Immature natural killer cell (primary cell): ENCODE data around the gene MED31. TPM values are rescaled to one million over a fixed set of nuclear protein-coding genes. Genes with fewer than 3 reads are reported as not detected.
"Not testable (repeated sequence)": the region's sequence is repeated elsewhere in the genome, so short reads cannot be mapped to it uniquely, and the experiment has no call there.

Experiments
- DNase-seq, 3 donors: peaks; one replicate each; pipeline ENCODE4 v3.0.0; 2022; ENCODE audit warnings: mixed read lengths in 1 of 3
- H3K27ac Mint-ChIP-seq, 6 donors: one replicate each; pipeline ENCODE4 v1.8.0; 2020; ENCODE audit warnings: mixed read lengths in 6 of 6, mild to moderate bottlenecking in 5 of 6, inconsistent platforms in 4 of 6, moderate library complexity in 3 of 6
- H3K27me3 Mint-ChIP-seq, 3 donors: one replicate each; pipeline ENCODE4 v1.8.0; 2020 to 2021; ENCODE audit warnings: low read depth in 3 of 3, mild to moderate bottlenecking in 3 of 3, mixed read lengths in 3 of 3, moderate library complexity in 3 of 3, inconsistent platforms in 1 of 3
- H3K36me3 Mint-ChIP-seq, 3 donors: one replicate each; pipeline ENCODE4 v1.8.0; 2020; ENCODE audit warnings: mixed read lengths in 3 of 3, inconsistent platforms in 2 of 3, mild to moderate bottlenecking in 2 of 3
- H3K4me1 Mint-ChIP-seq, 2 donors: one replicate each; pipeline ENCODE4 v1.8.0; 2020; ENCODE audit warnings: inconsistent platforms in 2 of 2, mild to moderate bottlenecking in 2 of 2, mixed read lengths in 2 of 2, moderate library complexity in 1 of 2
- H3K4me3 Mint-ChIP-seq, 5 donors: one replicate each; pipeline ENCODE4 v1.8.0; 2020; ENCODE audit warnings: mild to moderate bottlenecking in 5 of 5, mixed read lengths in 5 of 5, inconsistent platforms in 3 of 5, moderate library complexity in 3 of 5
- H3K9me3 Mint-ChIP-seq, 6 donors: one replicate each; pipeline ENCODE4 v1.8.0; 2020; ENCODE audit warnings: mild to moderate bottlenecking in 6 of 6, mixed read lengths in 6 of 6, inconsistent platforms in 4 of 6, moderate library complexity in 3 of 6
- polyA plus RNA-seq, 3 donors: library from polyadenylated mRNA; unstranded; fragments of 300-500 nt; fragmentation: Illumina TruSeq; gene quantifications; one replicate each; pipeline ENCODE4 v1.2.3, GENCODE V29; 2021

The MED31 gene
- polyA plus RNA-seq, 3 donors from 2014 or later = 34.0 to 50.8 (median 34.4) TPM

DNA sequence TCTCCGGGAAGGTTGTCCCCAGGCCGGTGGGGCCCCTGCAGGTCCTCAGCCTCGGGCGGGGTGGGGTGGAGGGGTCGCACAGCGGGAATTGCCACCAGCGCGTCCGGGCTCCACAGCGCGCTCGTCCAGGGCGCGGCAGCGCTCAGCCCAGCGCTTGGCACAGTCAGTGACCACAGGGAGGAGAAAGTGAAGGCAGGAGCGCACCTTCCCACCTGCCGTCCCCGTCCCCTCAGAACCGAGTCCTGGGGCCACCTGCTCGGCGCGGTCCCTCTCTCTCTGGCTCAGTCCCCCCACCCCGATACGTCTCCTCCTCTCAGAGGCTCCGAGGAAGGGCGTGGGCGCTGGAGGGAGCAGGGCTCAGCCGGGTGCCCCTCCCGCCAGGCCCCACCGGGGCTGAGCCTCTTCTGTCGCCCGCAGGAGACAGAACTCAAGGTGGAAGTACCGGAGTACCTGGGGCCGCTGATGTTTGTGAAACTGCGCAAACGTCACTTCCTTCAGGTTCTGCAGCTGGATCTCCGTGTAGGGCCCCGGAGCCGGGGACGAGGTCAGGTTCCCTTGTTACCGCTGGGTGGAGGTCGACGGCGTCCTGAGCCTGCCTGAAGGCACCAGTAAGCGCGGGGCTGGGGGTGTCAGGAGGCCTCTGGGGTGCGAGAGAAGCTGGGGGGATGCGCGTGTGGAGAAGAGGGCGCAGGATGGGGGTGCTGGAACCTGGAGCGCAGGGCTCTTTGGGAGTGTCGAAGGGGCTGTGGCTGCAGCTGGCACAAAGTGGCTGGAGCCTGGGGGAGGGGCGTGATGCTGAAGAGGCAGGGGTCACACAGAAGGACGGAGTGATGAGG, 5.6 kb upstream of the MED31 start:
- not testable (repeated sequence) for DNase-seq, H3K27ac Mint-ChIP-seq, H3K36me3 Mint-ChIP-seq, H3K9me3 Mint-ChIP-seq
- Mint-ChIP-seq H3K4me1 (peaks cover 16 to 23% of the 10 kb centered on the region in 2 donors), H3K27me3 (peaks cover 15 to 41% (median 16%) of the 10 kb centered on the region in 3 donors), H3K4me3 (peak overlapping the region in 4 of 5 donors; percentile 25 to 63 (median 37))

DNA sequence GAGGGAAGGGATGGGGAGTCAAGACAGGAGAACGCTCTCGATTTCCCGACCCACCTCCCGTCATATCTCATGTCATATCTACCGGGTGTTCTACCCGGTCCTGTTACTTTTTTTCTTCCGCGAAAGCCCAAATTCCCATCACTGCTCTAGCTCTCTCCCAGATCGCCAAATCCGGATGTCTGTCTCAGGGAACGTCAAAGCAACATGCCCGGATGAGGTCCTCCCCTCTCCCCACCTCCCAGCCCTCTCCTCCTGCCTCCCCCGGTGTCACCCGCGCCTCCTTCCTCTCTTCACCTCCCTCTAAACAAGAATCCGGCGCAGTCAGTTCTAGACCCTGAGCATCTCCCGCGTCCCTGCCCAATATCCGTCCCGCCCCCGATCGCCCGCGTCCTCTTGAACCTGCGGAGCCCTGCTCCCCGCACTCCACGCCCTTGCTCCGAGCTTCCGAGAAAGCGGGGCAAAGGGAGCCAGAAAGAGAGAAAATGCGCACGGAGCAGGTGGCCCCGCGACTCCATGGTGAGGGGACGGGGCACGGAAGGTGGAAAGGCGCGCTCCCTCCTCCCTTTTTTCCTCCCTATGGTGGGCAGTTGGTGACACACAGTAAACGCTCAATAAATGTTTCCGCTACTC, 4.4 kb upstream of the MED31 start:
- H3K9me3 Mint-ChIP-seq, H3K27ac Mint-ChIP-seq, DNase-seq: not testable (repeated sequence)
- Mint-ChIP-seq H3K4me1 (peaks cover 22 to 30% of the 10 kb centered on the region in 2 donors), H3K27me3 (peaks cover 19 to 42% (median 22%) of the 10 kb centered on the region in 3 donors), H3K36me3 (peaks cover 0 to 10% (median 4%) of the 10 kb centered on the region in 3 donors), H3K4me3 (peak overlapping the region in 2 of 5 donors; percentile 30 to 46)

DNA sequence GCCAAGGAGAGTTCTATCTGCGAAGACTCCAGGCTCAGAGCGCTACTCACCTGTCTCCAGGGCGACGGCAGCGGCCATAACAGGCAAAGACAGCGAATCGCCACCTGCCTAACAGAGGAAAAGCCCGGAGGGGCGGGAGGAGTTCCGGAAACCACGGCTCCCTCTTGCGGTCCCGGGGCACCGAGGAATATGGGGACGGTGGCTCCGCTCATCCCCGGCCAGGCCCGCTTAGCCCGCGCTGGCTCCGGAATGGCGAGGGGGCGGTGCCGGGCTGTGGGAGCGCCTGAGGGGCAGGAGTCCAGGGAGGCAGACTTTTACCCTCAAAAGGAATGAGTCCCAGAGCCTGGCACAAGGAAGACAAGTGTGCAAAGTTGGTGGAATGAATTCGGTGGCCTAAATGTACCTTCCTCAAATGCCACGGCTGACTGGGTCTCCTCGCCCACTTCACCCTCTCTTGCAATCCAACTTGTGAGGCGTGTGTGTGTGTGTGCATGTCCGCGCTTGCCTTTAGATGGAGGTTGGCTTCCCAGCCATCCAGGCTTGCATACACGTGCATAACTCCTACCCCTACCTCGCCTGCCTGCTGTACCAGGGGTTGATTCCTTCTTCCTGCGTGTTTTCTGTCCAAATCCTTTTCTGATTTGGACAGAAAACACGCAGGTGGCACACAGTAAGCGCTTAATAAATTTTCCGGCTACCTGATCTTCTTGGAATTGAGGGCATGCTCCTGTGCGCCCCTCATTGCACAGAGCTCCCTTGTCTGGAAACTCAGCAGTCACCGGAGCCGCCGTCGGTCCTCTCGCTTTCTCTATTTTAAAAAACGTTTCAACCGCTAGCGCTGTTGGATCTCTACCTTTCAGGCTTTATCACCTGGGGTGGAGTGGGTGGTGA, 3.7 kb upstream of the MED31 start:
- Mint-ChIP-seq H3K4me3 (peak overlapping the region in 1 of 5 donors; percentile 30), H3K36me3 (peaks cover 0 to 10% (median 4%) of the 10 kb centered on the region in 3 donors), H3K4me1 (peaks cover 30 to 38% of the 10 kb centered on the region in 2 donors), H3K9me3 (peaks cover 0 to 3% (median 0%) of the 10 kb centered on the region in 6 donors), H3K27me3 (peaks cover 19 to 44% (median 24%) of the 10 kb centered on the region in 3 donors), H3K27ac (no peak overlapping the region)
- no peak for DNase-seq

DNA sequence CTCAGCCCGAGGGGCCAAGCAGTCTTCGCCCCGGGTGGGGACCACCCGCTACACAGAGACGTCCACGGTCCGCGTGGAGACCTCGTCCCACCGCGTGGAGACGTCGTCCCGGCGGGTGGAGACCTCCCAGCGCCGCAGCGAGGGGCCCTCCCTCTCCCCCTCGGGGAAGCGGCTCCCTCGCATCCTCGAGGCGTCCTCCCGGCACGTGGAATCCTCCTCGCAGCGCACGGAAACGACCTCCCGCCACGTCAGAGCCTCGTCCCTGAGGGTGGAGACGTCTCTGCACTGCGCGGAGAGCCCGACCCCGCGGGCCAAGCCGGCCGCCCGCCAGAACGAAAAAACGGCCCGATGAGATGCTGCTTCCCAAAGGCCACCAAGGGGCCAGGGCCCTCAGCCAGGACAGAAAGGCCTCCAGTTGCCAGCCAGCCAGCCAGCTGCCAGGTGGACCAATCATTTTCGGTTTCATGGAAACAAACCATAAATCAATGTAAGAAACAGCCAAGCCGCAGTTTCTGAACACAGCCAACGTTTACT, 581 bp upstream of the MED31 start:
- Mint-ChIP-seq H3K27ac (peak overlapping the region in 4 of 6 donors; percentile 34 to 64 (median 42)), H3K9me3 (peaks cover 0 to 1% (median 0%) of the 10 kb centered on the region in 6 donors), H3K4me1 (peaks cover 43 to 67% of the 10 kb centered on the region in 2 donors), H3K4me3 (peak overlapping the region; percentile 70 to 99 (median 94)), H3K36me3 (peaks cover 7 to 12% (median 9%) of the 10 kb centered on the region in 3 donors), H3K27me3 (peaks cover 14 to 31% (median 19%) of the 10 kb centered on the region in 3 donors)
- peak in 2 of 3 donors; percentile 15 to 42 for DNase-seq

DNA sequence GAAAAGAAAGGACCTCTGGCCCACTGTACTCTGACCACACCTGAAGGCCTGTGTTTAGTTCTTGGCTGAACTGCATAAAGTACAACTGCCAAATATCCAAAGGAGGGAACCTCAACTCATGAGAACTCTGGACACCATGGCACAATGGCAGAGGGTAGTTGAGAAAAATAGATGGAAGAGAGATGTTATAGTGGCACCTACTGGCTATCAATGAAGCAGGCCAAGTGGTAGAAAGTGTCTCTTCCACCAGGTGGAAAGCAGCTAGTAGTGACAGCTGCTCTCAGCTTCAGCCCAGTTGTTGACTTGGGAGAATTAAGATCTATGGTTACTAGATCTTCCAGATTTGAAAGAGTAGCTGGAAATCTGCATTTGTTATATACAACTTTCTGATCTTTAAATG, 3.2 kb downstream of the MED31 start:
- H3K36me3 Mint-ChIP-seq = peaks cover 5 to 32% (median 5%) of the 10 kb centered on the region in 3 donors
- peak overlapping the region in 3 of 6 donors; percentile 22 to 73 (median 26) for H3K27ac Mint-ChIP-seq
- DNase-seq = no peak
- H3K4me3 Mint-ChIP-seq = no peak overlapping the region
- H3K4me1 Mint-ChIP-seq = peaks cover 39 to 70% of the 10 kb centered on the region in 2 donors
- peaks cover 5 to 13% (median 9%) of the 10 kb centered on the region in 3 donors for H3K27me3 Mint-ChIP-seq
- H3K9me3 Mint-ChIP-seq = no peaks in the 10 kb centered on the region

DNA sequence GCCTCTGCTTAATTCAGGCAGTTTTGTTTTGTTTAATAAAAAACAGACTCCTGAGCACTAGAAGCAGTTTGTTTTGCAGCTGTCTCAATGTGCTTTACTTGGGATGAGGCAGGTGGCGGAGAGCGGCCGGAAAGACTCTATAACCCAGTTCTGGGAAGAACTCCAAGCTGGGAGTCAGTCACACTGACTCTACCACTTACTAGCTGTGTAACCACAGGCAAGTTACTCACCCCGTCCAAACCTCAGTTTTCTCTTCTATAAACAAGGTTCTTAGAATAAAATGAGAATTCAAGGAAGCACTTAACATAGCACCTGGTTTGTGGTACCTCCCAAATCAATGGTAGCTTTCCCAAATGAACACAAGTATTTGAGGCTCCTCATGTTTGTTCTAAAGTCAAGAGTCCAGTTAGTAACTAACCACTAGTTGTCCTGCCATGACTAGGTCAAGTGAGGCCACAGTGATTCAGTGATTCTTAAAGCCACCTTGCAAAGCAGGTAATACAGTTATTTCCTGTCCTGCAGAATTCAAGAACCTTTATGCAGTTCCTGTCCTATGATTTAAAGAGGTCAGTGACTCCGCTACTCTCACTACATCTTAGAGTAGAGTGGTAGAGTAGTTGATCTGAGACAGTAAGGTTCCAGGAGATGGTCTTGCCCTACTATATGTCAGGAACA, 7.8 kb downstream of the MED31 start:
- H3K27me3 Mint-ChIP-seq = peaks cover 5 to 14% (median 10%) of the 10 kb centered on the region in 3 donors
- H3K27ac Mint-ChIP-seq = peak overlapping the region in 3 of 6 donors; percentile 30 to 93 (median 34)
- H3K4me1 Mint-ChIP-seq = peaks cover 36 to 59% of the 10 kb centered on the region in 2 donors
- H3K4me3 Mint-ChIP-seq = no peak overlapping the region
- H3K36me3 Mint-ChIP-seq = peaks cover 0 to 28% (median 5%) of the 10 kb centered on the region in 3 donors
- no peaks in the 10 kb centered on the region for H3K9me3 Mint-ChIP-seq
- no peak for DNase-seq

DNA sequence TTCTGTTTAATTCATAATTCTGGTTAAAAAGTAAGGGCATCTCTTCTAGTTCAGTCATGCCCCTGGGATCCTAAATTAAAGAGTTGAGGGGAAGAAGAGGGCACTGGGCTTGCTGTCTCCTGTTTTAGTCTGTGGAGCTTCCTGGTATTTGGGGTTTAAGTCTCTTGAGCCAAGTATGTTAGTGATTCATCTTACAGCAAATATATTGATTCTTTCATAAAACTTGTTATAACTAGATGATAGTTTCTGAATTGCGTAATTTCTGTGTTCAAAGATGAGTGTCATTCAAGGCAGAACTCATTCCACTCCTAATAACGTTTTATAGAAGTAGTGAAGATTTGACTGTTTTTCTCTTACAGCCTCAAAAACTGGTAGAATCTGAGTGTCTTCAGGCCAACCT, 8.8 kb downstream of the MED31 start:
- peak overlapping the region; percentile 26 to 97 (median 72) for H3K4me3 Mint-ChIP-seq
- peaks cover 8 to 14% (median 12%) of the 10 kb centered on the region in 3 donors for H3K27me3 Mint-ChIP-seq
- no peak for DNase-seq
- H3K9me3 Mint-ChIP-seq = no peaks in the 10 kb centered on the region
- H3K27ac Mint-ChIP-seq = peak overlapping the region; percentile 50 to 93 (median 74)
- H3K4me1 Mint-ChIP-seq = peaks cover 36 to 57% of the 10 kb centered on the region in 2 donors
- peaks cover 0 to 21% (median under 1%) of the 10 kb centered on the region in 3 donors for H3K36me3 Mint-ChIP-seq

DNA sequence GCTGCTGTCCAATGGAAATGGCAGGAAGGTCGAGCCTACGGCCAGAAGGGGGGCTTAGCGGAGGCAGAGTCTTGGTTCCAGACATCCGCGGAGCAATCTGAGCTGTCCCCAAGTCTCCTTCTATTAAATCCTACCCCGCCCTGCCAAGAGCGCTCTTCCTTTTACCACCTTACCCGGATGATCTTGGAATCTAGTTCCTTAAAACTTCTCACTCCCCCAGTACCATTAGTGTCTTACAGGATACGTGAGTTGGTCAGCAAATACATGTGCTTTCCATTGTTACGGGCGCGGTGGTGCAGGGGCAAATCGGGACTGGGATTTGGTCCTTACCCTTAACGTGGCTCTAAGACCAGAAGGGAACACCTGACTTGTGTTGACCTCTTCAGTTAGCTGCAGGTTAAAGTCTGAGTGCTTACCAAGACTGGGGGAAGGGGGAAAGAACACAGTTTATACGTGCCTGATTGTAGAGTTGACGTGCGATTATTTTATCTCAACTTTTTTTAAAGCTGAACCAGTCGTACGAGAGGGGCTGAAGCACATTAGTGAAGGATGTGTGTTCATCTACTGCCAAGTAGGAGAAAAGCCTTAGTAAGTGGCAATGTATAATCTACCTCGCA, 10.1 kb downstream of the MED31 start:
- peak in 1 of 3 donors; percentile 10 for DNase-seq
- Mint-ChIP-seq H3K4me1 (peaks cover 32 to 49% of the 10 kb centered on the region in 2 donors), H3K9me3 (no peaks in the 10 kb centered on the region), H3K27me3 (peaks cover 8 to 14% (median 12%) of the 10 kb centered on the region in 3 donors), H3K27ac (peak overlapping the region; percentile 91 to 100 (median 99)), H3K4me3 (peak overlapping the region; percentile 93 to 99 (median 97)), H3K36me3 (peaks cover 0 to 20% (median 0%) of the 10 kb centered on the region in 3 donors)

DNA sequence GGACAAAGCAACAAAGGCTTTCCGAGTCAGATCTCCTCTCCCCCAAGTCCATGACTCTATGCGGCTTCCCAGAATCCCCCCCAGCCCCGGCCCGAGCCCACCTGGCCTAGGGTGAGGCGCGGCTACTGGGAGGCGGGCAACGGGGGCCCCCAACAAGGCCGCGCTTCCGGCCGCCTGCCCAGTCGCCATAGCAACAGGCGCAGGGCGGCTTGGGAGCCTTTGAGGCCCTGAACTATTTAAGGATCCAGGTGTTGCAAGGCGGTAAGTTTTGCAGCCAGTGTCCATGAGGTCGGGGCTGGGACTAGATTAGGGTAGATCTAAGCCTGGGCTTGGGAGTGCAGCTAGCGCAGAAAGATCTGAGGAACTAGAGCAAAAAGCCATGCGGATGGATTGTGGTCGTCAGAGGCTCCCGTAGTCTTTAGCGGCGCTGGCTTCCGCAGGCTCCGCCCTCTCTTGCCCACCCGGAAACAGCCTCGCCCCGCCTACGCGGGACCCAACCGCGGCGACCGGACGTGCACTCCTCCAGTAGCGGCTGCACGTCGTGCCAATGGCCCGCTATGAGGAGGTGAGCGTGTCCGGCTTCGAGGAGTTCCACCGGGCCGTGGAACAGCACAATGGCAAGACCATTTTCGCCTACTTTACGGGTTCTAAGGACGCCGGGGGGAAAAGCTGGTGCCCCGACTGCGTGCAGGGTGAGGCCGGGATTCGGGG, 10.7 kb downstream of the MED31 start, which contains the start of the genes KIAA0753 and TXNDC17:
Gene KIAA0753 (minus strand): TSS at position 176 of the 711 bp plus-strand sequence. CDS start 5,608 bp downstream, outside the sequence.
Gene TXNDC17 (plus strand): TSS at position 525 of the 711 bp plus-strand sequence. CDS start 23 bp downstream, at position 548.
- H3K36me3 Mint-ChIP-seq = peaks cover 0 to 15% (median 0%) of the 10 kb centered on the region in 3 donors
- H3K27ac Mint-ChIP-seq = peak within 1 kb of the TSS; percentile 91 to 100 (median 99)
- no peaks in the 10 kb centered on the region for H3K9me3 Mint-ChIP-seq
- H3K4me1 Mint-ChIP-seq = peaks cover 32 to 49% of the 10 kb centered on the region in 2 donors
- peak within 1 kb of the TSS; percentile 93 to 99 (median 97) for H3K4me3 Mint-ChIP-seq
- peaks cover 8 to 14% (median 12%) of the 10 kb centered on the region in 3 donors for H3K27me3 Mint-ChIP-seq
- peak; percentile 94 to 95 (median 95) for DNase-seq

DNA sequence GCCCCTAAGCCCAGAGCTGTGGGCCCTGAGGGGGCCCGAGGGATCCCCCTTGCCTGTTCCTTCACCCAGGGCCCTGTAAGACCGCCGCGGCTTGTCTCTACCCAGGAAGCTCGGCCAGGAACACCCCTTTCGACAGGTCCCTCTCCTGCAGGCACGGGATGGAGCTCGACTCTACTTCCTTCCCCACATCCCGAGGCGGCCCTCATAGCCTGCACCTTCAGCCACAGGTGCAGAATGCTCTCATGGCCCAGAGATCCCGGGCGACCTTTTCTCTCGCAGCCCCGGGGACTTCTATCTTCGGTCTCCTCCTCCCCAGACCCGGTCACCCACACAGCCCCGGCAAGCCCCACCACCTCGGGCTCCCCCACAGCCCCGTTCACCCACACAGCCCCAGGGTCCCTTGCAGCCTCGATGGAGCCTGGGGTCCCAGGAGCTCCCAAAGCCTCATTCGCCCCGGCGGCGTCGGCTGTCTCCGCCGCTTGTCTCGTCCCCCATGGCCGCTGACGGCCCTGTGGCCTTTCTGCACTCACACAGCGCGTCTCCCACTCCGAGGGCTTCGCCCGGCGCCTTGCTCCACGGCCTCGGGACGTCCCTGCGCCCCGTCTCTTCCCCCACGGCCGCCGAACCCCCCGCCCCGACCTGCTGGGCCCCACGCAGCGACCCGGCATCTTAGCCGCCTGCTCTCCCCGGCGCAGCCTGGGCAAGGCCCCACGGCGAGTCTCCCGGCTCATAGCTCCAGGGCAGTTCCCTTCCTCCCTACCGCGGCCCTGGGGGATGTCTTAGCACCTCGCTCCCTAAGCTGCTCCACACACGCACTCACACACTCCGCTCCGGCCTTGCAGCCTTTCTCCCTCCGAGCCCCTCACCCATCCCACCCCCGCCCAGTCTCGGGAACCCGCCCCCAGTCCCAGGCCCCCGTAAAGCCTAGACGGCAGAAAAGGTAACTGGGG, 11.5 kb downstream of the MED31 start:
- DNase-seq = peak in 2 of 3 donors; percentile 8 to 19

More for the DNA sequence above, 11.5 kb downstream of the MED31 start:
- no peaks in the 10 kb centered on the region for H3K9me3 Mint-ChIP-seq
- H3K4me3 Mint-ChIP-seq = peak overlapping the region; percentile 93 to 99 (median 97)
- H3K36me3 Mint-ChIP-seq = peaks cover 0 to 12% (median 0%) of the 10 kb centered on the region in 3 donors
- H3K27ac Mint-ChIP-seq = peak overlapping the region; percentile 43 to 100 (median 99)
- H3K27me3 Mint-ChIP-seq = peaks cover 8 to 14% (median 12%) of the 10 kb centered on the region in 3 donors
- H3K4me1 Mint-ChIP-seq = peaks cover 32 to 49% of the 10 kb centered on the region in 2 donors
